Hematopoietic multipotent progenitor cell treated with erythropoietin and hydrocortisone succinate and interleukin-3 and kit ligand, for 15 days (in vitro differentiated cells): ENCODE data around the gene PSMG2.

Experiments
- DNase-seq: peaks from one replicate; pipeline ENCODE4 v3.0.0-alpha.2; 2015; ENCODE audit warnings: low spot score

The PSMG2 gene

GRCh38 chr18:12765586-12765985, 62.7 kb downstream of the PSMG2 start:
- no peak for DNase-seq

- no peak for DNase-seq
Measured at GRCh38 chr18:12766986-12767433, 64.2 kb downstream of the PSMG2 start.

GRCh38 chr18:12767580-12768155, 64.8 kb downstream of the PSMG2 start:
- DNase-seq, result no peak

- DNase-seq, result no peak
Measured at GRCh38 chr18:12768625-12769024, 65.8 kb downstream of the PSMG2 start.

- DNase-seq, result no peak
Measured at GRCh38 chr18:12769136-12769535, 66.3 kb downstream of the PSMG2 start.

- no peak for DNase-seq
Measured at GRCh38 chr18:12769644-12770440, 67.0 kb downstream of the PSMG2 start.

- no peak for DNase-seq
Measured at GRCh38 chr18:12770469-12771219, 67.8 kb downstream of the PSMG2 start.

- DNase-seq, result no peak
Measured at GRCh38 chr18:12772111-12772510, 69.3 kb downstream of the PSMG2 start.

- DNase-seq, result no peak
Measured at GRCh38 chr18:12773369-12773768, 70.5 kb downstream of the PSMG2 start.

- no peak for DNase-seq
Measured at GRCh38 chr18:12774982-12775381, 72.1 kb downstream of the PSMG2 start.
